Glutamatergic neuron (in vitro differentiated cells): ENCODE data around the gene OAF. TPM values are rescaled to one million over a fixed set of nuclear protein-coding genes. Genes with fewer than 3 reads are reported as not detected.

ENCODE experiments used
- DNase-seq: peaks from one replicate; pipeline ENCODE4 v3.0.0; 2022
- H3K27ac Mint-ChIP-seq: one replicate; pipeline ENCODE4 v1.8.0; 2020; ENCODE audit warnings: mild to moderate bottlenecking, mixed read lengths, inconsistent platforms; ENCODE audit not compliant: unreplicated experiment
- H3K27me3 Mint-ChIP-seq: one replicate; pipeline ENCODE4 v1.8.0; 2020; ENCODE audit warnings: mild to moderate bottlenecking, moderate library complexity, mixed read lengths, inconsistent platforms; ENCODE audit not compliant: unreplicated experiment
- H3K36me3 Mint-ChIP-seq: one replicate; pipeline ENCODE4 v1.8.0; 2020; ENCODE audit warnings: mild to moderate bottlenecking, mixed read lengths, inconsistent platforms; ENCODE audit not compliant: unreplicated experiment
- H3K4me1 Mint-ChIP-seq: one replicate; pipeline ENCODE4 v1.8.0; 2020; ENCODE audit warnings: mild to moderate bottlenecking, low read depth, mixed read lengths, inconsistent platforms; ENCODE audit not compliant: unreplicated experiment
- H3K4me3 Mint-ChIP-seq: one replicate; pipeline ENCODE4 v1.8.0; 2020; ENCODE audit warnings: mild to moderate bottlenecking, mixed read lengths, inconsistent platforms; ENCODE audit not compliant: unreplicated experiment
- H3K9me3 Mint-ChIP-seq: one replicate; pipeline ENCODE4 v1.8.0; 2020; ENCODE audit warnings: mild to moderate bottlenecking, moderate library complexity, mixed read lengths, inconsistent platforms; ENCODE audit not compliant: unreplicated experiment
- CTCF ChIP-seq: fragments of 200-600 bp; sonication (generic); IDR thresholded peaks from one replicate; pipeline ENCODE4 v1.5.0; 2021; ENCODE audit not compliant: partially characterized antibody, unreplicated experiment
- long read RNA-seq: library from polyadenylated mRNA; unstranded; transcript quantifications from one replicate; pipeline ENCODE4 v2.0.0, GENCODE V29; 2020; ENCODE audit not compliant: unreplicated experiment
- total RNA-seq: library from RNA; stranded (reverse); fragmentation: NEBNext Ultra II Directional; extraction: Animal tissue kit (Norgen Biotek cat#: 25700); gene quantifications from one replicate; pipeline ENCODE4 v1.2.1, GENCODE V29; 2021; ENCODE audit not compliant: unreplicated experiment

The OAF gene
- not detected for total RNA-seq
- long read RNA-seq, result 0 reads

DNA sequence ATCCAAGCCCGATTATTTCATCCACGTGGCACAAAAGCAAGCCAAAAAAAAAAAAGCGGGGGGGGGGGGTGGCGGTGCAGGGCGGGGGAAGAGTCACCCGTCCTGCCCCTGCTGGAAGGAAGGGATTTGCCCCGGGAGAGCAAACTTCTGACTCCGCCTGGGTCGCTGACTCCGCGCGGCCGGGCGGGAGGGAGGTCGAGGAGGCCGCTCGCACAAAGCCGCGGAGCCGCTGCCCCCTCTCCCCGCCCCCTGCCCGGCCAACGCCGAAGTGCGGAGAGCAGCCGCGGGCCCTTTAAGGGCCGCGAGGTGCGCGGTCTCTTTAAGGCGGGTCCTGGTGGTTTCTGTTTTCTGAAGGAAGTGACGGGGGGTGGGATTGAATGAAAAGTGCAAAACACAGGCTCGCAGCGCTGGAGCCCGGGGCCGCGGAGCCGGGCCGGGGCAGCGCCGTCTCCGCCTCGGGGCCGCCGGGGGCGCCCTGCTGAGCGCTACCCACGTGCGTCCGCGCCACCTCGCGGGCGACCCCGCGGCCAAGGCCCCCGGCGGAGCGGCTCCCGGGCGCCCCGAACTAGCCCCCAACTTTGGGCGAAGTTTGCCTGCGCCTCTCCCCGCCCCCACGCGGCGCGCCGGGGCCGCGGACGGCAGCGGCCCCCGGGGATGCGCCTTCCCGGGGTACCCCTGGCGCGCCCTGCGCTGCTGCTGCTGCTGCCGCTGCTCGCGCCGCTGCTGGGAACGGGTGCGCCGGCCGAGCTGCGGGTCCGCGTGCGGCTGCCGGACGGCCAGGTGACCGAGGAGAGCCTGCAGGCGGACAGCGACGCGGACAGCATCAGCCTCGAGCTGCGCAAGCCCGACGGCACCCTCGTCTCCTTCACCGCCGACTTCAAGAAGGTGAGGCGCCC, at the start of gene OAF:
Gene OAF, plus strand, starts transcription at position 407 of the 896 bp plus-strand sequence. Its CDS starts 248 bp downstream, at position 655.
- peak within 1 kb of the TSS; percentile 33 for H3K27ac Mint-ChIP-seq

GRCh38 chr11:120167659-120168058, 43.2 kb upstream of the OAF start:
- Mint-ChIP-seq H3K9me3 (peaks cover 8% of the 10 kb centered on the region), H3K27ac (no peak overlapping the region), H3K36me3 (no peaks in the 10 kb centered on the region), H3K4me1 (no peaks in the 10 kb centered on the region), H3K4me3 (no peak overlapping the region), H3K27me3 (peaks cover 18% of the 10 kb centered on the region)
- TF ChIP-seq CTCF, result no peak
- DNase-seq, result no peak

More for the DNA sequence above, at the start of gene OAF:
- Mint-ChIP-seq H3K4me3 (peak within 1 kb of the TSS; percentile 90), H3K27me3 (peaks cover 24% of the 10 kb centered on the region), H3K4me1 (peaks cover 4% of the 10 kb centered on the region), H3K9me3 (peaks cover 10% of the 10 kb centered on the region), H3K36me3 (no peaks in the 10 kb centered on the region)
- DNase-seq, result peak; percentile 73
- TF ChIP-seq CTCF, result no peak

- Mint-ChIP-seq H3K27ac (no peak overlapping the region), H3K9me3 (peaks cover 8% of the 10 kb centered on the region), H3K36me3 (no peaks in the 10 kb centered on the region), H3K4me3 (peak overlapping the region; percentile 83), H3K27me3 (peaks cover 19% of the 10 kb centered on the region), H3K4me1 (no peaks in the 10 kb centered on the region)
- TF ChIP-seq CTCF, result no peak
- no peak for DNase-seq
Measured at GRCh38 chr11:120168108-120168959, 42.5 kb upstream of the OAF start.

- Mint-ChIP-seq H3K9me3 (peaks cover 8% of the 10 kb centered on the region), H3K4me3 (peak overlapping the region; percentile 83), H3K27me3 (peaks cover 19% of the 10 kb centered on the region), H3K36me3 (no peaks in the 10 kb centered on the region), H3K27ac (no peak overlapping the region), H3K4me1 (no peaks in the 10 kb centered on the region)
- peak; percentile 85 for DNase-seq
- peak; percentile 99 for TF ChIP-seq CTCF
Measured at GRCh38 chr11:120168960-120169681, 41.7 kb upstream of the OAF start.
